DMS79 (cell line): ENCODE results near the gene ARHGEF19.
"Not testable (repeated sequence)": the region's sequence is repeated elsewhere in the genome, so short reads cannot be mapped to it uniquely, and the experiment has no call there.

ENCODE experiments used
- DNase-seq: peaks from one replicate; lab custom pipeline; 2025; lab: John Stamatoyannopoulos, UW

The ARHGEF19 gene

DNA sequence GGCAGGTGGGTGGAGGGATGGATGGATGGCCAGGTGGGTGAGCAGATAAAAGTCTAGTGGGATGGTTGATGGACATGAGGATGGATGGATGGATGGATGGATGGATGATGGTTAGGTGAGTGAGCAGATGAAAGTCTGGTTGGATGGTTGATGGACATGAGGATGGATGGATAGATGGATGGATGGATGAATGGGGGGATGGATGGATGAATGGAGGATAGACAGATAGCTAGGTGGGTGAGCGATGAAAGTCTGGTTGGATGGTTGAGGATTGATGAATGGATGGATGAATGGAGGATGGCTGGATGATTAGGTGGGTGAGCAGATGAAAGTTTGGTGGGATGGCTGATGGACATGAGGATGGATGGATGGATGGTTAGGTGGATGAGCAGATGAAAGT is 9.0 kb upstream of the ARHGEF19 start:
- DNase-seq = no peak

DNA sequence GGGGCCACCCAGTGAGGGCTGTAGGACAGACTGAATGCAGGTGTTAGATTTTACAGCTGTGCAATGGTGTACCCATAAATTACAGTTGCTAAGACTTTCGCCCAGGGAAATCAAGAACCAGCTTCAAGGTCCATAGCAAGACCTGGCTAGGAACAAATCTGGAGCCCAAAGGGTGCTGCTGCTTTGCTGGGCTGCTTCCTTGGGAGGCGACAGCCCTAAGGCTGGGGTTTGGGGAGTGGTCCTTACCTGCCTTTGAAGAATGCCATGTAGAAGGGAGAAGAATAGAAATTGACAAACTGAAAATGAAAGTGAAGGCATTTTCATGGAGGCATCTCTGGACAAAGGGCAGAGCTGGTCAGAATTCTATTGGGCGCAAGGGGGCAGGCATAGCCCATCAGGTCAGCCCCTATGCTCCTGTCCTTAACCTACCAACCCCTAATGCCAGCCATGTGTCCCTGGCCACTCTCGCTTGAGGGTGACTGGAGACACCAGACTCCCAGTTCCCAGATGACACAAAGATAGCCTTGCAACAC is 7.6 kb upstream of the ARHGEF19 start:
- no peak for DNase-seq

DNA sequence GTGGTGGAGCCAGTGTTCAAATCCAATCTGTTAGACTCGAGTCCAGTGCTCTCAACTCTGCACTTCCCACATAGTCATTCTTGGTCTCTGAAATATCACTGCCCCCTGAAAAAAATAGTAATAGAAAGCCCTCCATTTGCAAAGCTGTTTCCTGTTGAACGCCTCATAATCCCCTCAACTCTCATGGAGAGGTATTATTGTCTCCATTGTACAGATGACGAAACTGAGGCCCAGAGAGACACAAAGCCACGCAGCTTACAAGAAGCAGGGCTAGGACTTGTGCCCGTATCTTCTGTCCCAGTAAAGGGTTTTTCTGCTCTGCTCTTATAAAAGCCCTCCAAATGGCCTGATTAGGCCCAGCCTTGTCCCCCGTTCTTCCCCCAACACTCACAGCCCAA is 6.2 kb upstream of the ARHGEF19 start:
- no peak for DNase-seq

DNA sequence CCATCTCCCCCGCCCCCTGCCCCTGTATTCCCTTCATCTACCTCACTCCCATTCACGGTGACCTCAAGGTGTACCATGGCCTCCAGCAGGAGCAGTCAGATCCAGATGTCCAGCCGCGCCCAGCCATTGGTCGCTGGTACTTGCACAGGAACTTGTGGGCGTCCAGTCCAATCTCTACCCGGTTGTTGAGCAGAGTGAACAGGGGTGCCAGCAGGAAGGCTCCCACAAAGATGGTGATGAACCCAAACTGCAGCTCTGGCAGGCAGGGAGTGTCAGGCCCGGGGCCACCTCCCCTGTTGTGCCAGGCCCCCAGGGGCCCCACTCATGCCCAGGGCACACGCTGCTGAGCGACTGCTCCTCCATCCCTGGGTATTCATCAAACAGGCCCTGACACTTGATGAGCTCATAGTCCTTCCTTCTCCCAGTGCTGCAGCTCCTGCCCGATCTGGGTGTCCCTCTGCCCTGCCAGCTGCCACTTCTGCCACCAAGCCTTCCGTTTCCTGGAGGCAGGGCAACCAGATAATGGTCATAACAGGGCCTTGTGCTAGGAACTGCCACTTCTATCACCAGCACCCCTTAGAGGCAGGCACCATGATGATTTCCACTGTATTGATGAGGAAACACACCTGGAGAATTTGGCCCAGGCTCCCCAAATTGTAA is 5.7 kb upstream of the ARHGEF19 start:
- DNase-seq = no peak

DNA sequence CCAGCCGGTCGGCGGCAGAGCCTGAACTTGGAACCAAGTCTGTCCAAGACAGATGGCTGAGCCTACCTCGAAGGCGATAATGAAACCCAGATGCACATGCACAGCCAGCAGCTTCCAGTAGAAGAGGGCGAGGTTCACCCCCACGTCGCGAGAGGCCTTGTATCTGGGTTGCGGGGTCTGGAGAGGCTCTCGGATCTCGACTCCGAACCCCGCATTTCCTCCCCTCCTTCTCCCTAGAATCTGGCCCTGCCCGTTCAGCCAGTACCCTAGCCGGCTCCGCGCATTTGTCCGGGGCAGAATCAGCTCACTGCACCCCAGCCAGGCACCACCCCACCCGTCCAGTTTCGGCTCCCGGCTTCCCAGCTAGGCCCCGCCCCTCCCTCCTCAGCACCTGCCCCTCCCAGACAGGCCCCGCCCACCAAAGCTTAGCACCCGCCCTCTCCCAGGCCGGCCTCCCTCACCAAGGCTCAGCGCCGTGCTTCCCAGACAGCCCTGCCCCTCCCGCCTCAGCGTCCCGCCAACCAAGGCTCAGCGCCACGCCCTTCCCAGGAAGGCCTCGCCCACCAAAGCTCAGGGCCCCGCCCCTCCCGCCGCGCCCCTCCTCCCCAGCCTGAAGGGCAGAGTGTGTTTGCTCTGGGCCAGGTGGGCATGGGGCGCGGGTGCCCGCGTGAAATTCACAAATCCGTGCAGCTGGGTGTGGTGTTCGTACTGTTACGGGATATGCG is 4.8 kb upstream of the ARHGEF19 start:
- peak; percentile 90 for DNase-seq

DNA sequence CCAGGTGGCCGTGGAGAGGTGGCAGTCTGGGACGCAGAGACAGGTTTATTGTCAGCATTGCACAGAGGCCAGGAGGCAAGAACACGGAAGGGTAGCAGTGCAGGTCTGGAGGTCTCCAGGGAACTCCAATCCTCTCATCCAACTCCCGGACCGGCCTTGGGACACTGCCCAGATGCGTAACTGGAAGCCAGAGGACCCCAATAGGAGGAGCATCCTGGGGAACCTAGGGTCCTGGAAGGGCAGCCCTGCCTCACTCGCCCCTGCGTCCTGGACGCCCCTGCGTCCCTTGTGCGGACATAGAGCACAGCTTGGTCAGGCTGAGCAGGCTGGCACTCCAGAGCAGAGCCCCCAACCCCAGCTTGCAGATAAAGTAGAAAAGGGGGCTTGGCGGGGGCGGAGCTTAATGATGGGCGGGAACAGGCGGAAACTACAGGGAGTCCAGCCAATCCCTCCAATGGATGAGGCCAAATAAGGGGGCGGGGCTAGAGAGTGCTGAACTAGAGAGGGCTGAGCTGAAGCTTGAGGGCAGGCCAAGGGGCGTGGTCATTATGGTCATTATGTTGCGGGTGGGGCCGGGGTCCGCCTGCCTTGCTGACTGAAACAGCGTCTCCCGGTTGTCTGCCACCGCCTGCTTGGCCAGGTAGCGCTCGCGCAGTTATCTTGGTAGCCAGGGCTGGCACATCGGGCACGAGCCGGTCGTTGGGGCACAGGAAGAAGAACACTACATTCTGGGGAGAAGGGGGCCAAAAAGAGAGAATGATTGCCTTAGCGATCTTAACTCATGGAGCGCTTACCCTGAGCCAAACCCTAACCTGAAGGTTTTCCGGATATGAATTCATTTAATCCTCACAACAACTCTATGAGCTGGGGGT is 3.7 kb upstream of the ARHGEF19 start:
- DNase-seq = peak; percentile 65

DNA sequence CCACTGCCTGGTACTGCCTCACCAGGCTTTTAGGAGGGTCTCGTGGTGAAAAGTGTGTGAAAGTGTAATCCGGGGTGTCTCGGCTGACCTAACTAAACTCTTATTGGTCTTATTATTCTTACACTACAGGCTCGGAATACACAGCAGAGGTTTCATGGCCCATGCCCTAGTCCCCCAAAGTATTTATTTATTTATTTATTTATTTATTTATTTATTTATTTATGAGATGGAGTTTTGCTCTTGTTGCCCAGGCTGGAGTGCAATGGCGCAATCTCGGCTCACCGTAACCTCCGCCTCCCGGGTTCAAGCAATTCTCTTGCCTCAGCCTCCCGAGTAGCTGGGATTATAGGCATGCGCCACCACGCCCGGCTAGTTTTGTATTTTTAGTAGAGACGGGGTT is 2.8 kb upstream of the ARHGEF19 start:
- not testable (repeated sequence) for DNase-seq

DNA sequence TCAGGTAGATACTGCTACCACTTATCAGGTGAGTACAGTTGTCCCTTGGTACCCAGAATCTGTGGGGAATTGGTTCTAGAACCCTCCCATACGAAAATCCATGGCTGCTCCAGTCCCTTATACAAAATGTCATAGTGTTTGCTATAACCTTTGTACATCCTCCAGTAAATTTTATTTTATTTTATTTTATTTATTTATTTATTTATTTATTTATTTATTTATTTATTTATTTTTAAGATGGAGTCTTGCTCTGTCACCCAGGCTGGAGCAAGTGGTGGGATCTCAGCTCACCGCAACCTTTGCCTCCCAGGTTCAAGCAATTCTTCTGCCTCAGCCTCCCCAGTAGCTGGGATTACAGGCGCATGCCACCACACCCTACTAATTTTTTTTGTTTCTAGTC is 1.1 kb upstream of the ARHGEF19 start:
- not testable (repeated sequence) for DNase-seq

DNA sequence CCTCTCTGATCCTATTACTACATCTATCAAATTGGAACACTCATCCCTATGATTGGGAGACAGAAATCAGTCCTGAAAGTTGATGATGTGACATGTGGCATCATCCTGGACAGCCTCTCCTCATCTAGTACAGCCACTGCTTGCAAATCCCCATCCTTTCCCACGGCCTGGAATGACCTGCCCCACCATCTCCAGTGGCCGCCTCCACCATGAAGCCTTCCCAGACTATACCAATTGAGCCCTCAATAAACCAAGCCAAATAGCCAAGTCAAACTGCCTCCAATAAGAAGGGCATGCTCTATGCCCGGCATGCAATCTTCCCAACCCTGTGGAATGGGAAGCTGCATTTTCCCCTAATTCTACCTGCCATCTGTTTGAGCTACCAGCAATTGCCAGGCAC is 561 bp upstream of the ARHGEF19 start:
- DNase-seq = no peak

DNA sequence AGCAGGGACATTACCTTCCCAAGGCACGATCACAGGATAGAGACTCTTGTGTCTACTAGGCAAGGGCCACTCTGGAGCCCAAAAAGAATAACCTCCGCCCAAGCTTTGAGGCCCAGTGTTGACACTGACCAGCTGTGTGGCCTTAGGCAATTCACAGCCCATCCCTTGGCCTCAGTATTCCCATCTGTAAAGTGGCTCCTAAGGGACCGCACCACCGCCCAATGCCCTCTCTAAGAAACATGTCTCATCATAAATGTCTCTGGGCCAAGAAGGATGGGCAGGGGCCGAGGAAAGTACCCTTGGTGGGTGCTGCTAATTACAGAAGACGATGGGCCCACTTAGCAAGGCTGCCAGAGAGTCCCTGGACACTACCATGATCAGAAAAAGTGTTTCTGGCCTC is 628 bp downstream of the ARHGEF19 start:
- no peak for DNase-seq

DNA sequence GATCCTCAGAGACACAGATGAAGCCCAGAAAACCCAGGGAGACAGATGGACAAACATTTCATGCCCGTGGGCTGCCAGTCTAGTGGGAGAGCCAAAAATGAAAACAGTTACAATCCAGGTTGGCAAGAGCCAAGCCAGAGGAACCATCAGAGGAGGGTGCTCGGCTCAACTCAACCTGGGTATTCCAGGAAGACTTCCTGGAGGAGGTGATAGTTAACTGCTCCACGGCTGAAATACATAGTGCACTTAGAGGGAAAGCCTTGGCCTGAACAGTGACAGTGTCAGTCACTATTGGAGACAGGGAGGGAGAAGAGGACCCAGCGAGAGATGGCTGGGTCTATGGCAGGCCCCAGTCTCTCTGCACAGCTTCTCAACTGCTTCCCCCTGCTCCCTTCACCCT is 1.9 kb downstream of the ARHGEF19 start:
- DNase-seq = no peak

DNA sequence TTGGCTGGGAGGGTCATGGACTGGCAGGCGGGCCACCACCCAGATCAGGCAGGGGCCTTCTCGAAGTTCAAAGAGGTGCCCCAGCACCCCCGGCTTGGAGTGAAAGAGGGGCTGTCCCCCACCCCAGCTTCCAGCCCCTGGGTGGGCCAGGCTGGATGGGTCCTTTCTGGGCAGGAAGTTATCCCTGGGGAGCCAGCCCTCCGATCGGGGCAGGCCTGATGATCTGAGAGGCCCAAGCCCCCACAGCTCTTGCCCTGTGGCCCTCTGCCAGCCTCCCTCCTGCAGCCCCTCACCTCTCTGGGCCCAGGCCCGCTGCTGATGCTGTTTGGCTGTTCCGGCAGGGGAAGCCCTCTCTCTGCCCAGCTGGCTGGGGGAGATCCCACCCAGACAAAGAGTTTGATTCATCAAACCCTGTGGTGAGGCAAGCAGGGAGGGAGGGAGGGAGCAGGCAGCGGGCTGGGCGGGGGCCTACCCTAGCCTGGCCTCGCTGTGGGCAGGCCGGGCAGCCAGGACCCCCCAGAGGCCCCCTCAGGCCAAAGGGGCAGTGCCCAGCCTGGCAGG is 2.5 kb downstream of the ARHGEF19 start:
- no peak for DNase-seq

DNA sequence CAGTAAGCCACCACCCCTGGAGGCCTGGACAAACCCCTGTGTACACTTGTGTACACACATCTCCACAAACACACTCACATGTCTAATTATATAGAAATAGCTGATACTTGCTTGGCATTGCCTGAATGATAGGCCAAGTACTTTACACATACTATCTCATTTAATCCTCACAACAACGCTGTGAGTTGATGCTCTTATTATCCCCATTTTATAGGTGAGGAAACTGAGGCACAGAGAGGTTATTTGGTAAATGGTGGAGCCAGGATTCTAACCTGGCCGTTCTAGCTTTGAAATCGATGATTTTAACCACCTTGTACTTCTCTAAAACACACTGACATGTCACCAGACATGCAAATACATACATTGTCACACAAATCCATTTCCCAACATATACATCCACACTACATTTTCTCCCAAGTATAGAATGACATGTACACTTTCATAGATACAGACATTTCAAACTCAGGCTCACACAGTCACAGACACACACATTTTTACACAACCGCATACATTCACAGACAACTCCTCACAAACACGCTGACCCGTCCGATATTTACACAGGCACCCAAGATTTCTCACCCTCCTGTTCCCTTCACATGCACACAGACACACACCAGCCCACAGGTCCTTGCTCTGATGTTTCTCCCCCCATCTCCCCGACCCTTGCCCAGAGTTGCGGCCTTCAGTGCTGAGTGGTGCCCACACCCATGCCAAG is 3.2 kb downstream of the ARHGEF19 start:
- no peak for DNase-seq

DNA sequence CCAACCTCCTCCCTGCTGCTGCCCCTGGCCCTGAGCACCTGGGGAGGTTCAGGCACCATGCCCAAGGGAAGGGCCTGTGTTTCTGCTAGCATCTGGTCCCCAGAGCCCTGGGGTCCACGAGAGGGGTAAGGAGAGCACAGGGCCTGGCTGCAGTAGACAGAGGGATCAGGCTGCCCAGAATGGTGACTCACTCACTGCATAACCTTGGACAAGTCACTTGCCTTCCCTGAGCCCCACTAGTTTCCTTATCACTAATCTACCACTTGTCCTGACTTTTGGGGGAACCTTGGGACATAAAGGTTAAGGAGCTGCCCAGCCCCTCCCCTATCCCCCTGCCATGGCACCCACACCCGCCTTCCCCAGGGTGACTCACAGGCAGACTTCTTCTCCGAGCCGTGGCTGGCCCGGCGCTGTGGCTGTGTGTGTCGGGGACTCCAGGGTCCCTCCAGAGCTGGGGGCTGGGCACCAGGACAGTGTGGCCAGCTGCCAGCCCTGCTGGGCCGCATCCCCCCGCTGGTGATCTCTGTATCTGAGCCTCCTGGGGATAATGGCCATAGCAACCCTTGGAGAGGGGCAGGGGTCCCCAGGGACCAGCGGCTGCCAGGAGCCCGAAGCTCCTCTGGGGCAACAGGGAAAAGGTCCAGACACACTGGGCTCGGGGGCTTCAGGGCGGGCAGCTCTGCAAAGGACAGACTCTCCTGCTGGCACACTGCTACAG is 4.0 kb downstream of the ARHGEF19 start:
- no peak for DNase-seq

DNA sequence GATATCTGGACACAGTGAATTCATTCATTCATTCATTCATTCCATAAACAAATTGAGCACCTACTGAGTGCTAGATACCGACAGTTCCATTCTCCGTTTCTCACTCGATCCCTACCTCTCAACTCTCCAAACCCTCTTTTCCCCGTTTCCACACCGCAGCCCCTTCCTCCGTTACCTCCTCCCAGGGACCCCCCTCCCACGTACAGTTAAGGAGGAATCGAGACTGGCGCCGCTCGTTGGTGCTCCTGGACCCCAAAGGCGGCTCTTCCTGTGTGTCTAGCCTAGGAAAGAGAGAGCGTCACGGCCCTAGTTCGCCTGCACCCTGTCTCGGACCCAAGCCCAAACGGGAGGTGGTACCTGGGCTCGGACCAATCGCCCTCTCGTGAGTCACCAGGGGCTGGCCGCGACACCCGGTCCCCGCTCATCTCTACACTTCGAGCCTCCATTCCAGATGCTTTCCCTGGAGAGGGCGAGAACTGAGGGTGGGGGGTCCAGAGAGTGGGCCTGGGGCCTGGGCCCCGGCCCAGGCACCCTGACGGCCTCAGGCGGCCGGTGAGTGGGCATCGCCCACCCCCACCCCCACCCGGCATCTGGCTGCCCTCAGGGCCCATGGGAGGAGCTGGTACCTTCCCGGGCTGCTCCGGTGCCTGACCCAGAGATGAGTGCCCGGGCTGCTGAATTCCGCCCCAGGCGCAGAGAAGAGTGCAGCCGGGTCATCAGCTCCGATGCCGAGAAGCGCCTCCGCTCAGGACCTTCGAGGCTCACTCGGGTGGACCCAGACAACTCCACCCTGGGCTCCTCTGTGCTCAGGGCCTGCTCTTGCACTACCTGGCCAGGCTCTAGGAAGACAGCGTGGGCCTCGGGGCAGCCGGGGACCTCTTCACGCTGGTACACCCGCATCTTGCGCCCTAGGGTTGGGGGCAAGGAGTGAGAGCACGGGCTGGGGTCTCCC is 4.9 kb downstream of the ARHGEF19 start:
- no peak for DNase-seq

DNA sequence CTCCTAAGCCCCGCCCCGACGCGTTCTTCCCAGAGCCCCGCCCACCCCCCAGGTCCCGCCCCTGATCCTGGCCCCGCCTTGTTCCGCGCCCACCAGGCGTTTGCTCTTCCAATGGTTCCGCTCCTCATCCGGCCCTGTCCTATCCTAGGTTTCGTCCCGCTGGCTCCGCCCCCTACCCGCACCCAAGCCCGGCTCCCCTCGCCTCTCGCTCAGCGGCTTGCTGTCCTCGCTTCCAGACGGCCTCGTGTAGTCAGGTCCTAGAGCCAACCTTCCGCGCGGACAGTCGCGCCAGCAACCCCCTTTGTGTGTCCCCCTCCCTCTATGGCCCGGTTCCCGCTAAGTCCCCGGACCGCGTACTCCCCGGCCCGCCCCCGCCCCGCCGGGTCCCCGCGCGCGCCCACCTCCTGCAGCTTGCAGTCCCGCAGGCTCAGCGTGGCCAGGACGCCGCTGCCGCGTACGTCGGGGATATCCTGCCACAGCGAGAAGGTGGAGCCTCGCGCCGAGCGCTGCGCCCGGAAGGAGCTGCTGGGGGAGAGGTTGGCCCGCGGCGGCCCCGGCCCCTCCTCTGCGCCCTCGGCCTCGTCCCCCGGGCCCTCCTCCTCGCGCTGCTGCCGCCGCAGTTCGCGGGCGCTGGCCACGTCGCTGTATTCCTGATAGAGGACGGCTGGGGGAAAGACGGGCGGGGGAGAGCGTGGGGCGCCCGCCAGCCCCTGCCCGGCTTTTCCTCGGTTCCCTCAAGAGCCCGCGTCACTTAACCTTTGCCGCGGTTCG is 5.7 kb downstream of the ARHGEF19 start:
- DNase-seq = peak; percentile 79

DNA sequence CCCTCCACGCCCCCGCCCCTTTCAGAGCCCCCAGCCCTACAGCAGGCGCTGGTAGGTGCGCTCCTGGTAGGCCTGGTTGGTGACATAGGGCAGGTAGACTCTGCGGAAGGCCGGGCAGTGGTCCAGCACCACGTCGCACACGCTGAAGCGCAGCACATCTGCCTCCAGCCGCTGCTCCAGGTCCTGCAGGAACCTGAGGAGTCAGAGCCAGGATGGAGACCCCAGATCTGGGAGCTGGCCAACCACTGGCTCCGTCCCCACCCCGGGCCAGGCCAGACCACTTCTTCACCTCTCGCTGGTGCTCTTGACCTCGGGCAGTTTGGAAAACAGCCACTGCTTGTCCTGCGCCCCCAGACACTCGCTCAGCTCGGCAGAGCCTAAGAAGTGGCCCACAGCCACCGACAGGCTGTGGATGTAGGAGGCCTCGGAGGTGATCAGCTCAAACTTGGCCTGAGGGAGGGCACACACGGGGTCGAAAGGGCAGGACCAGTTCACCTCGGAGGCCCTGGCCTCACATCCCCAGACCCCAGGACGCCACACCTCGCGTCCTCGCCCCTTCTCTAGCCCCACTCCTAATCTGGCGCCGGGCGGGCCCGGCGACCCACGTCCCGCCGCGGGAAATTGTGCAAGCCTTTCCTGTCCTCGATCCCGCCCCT is 6.4 kb downstream of the ARHGEF19 start:
- DNase-seq = no peak

DNA sequence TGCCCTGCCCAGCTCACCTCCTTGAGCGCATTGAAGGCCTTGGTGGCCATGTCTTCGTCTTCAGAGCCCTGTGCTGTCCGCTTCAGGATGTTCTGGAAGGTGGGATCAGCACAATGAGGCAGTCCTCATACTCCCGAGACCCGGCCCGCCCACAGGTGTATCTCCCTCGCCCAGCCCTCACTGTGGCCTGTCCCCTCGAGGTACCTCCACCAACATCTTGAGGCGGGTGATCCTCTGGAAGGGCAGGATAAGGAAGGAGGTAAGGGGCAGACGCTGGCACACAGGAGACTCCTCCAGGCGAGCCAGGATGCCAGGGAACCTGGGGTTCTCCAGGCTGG is 7.1 kb downstream of the ARHGEF19 start:
- no peak for DNase-seq
